22Rv1 (cell line): ENCODE measurements around the gene PNPLA6.

Experiments
- ZFX ChIP-seq: fragments of 450-650 bp; IDR thresholded peaks from 2 replicates; pipeline ENCODE4 v1.6.1; 2017; ENCODE audit warnings: antibody characterized with exemption, borderline replicate concordance
- TF ChIP-seq, protein P1 (sequence below): fragments of 450-650 bp; IDR thresholded peaks from 2 replicates; pipeline ENCODE4 v1.5.1; 2017; ENCODE audit warnings: mild to moderate bottlenecking

GRCh38 chr19:7607212-7607873, 71.8 kb downstream of the PNPLA6 start:
- TF ChIP-seq, protein P1, sequence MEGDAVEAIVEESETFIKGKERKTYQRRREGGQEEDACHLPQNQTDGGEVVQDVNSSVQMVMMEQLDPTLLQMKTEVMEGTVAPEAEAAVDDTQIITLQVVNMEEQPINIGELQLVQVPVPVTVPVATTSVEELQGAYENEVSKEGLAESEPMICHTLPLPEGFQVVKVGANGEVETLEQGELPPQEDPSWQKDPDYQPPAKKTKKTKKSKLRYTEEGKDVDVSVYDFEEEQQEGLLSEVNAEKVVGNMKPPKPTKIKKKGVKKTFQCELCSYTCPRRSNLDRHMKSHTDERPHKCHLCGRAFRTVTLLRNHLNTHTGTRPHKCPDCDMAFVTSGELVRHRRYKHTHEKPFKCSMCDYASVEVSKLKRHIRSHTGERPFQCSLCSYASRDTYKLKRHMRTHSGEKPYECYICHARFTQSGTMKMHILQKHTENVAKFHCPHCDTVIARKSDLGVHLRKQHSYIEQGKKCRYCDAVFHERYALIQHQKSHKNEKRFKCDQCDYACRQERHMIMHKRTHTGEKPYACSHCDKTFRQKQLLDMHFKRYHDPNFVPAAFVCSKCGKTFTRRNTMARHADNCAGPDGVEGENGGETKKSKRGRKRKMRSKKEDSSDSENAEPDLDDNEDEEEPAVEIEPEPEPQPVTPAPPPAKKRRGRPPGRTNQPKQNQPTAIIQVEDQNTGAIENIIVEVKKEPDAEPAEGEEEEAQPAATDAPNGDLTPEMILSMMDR: no peak
- no peak for TF ChIP-seq ZFX
